HepG2 (cell line): Measurements from ENCODE around the gene NDE1. TPM values are rescaled to one million over a fixed set of nuclear protein-coding genes. Genes with fewer than 3 reads are reported as not detected.

ENCODE experiments used
- ATAC-seq: fragments of 200-7000 bp; cut with Tn5 transposase; 3 replicates; pipeline ENCODE4 v1.9.1; 2020; ENCODE audit warnings: mild to moderate bottlenecking, moderate library complexity
- BruUV-seq: library from RNA; stranded (reverse); fragments of 400-500 nt; replicated peaks from 2 replicates; lab custom pipeline; 2021; lab: Mats Ljungman, UMichigan
- CTCF ChIA-PET: fragments of 300-600 bp; formaldehyde crosslinking; extraction: SDS; loops from one replicate; lab custom pipeline; 2021; ENCODE audit warnings: low total read pairs, inconsistent platforms, low intra/inter-chr PET ratio; lab: Yijun Ruan, JAX
- POLR2A ChIA-PET: fragments of 350-600 bp; sonication (Branson Sonifier 250); formaldehyde crosslinking; loops from one replicate; lab custom pipeline; 2020; ENCODE audit warnings: antibody characterized with exemption, inconsistent platforms; lab: Yijun Ruan, JAX
- DNase-seq: peaks from one replicate; pipeline ENCODE4 v3.0.0-alpha.2; 2015; ENCODE audit warnings: low spot score
- FAIRE-seq: peaks from 3 replicates; lab custom pipeline; 2011; peaks lifted over from hg19 to GRCh38; lab: Jason Lieb, UNC
- H2AFZ ChIP-seq: one replicate; pipeline ENCODE4 v1.6.1; 2011; ENCODE audit warnings: low read length, inconsistent platforms
- H3K27ac ChIP-seq: fragments of 300-600 bp; 3 replicates; pipeline ENCODE4 v1.8.0; 2011; ENCODE audit warnings: mixed run types, mild to moderate bottlenecking, mixed read lengths, low read length, inconsistent platforms; ENCODE audit not compliant: insufficient read depth; ENCODE audit errors: extremely low read length
- H3K27me3 ChIP-seq, 2 experiments: fragments of 200-600 bp in 1 of 2; 2 replicates in 1 of 2; 3 replicates in 1 of 2; pipeline versions ENCODE4 v1.6.0 to v1.8.0; 2011; ENCODE audit warnings: low read length in 2 of 2, mild to moderate bottlenecking in 2 of 2, moderate library complexity in 2 of 2, inconsistent platforms in 1 of 2; ENCODE audit not compliant: insufficient read depth in 2 of 2, control insufficient read depth in 1 of 2
- H3K36me3 ChIP-seq, 2 experiments: fragments of 200-600 bp in 1 of 2; replicated peaks in 1 of 2; 2 replicates in 1 of 2; 3 replicates in 1 of 2; pipeline versions ENCODE4 v1.5.1 to v1.8.0; 2011; ENCODE audit warnings: low read length in 2 of 2, inconsistent platforms in 1 of 2; ENCODE audit not compliant: insufficient read depth in 2 of 2, control insufficient read depth in 1 of 2
- H3K4me1 ChIP-seq: 2 replicates; pipeline ENCODE4 v1.5.1; 2012; ENCODE audit warnings: low read length, inconsistent platforms; ENCODE audit not compliant: insufficient read depth
- H3K4me2 ChIP-seq: 2 replicates; pipeline ENCODE4 v1.6.0; 2011; ENCODE audit warnings: low read depth, low read length, inconsistent platforms
- H3K4me3 ChIP-seq, 3 experiments: fragments of 200-600 bp in 1 of 3; sonication (generic), shearing (Covaris generic) in 1 of 3; replicated peaks in 1 of 3; 2 replicates each; pipeline ENCODE4 v1.5.1; 2011 to 2016; ENCODE audit warnings: low read length in 3 of 3, inconsistent platforms in 2 of 3, low read depth in 2 of 3, mild to moderate bottlenecking in 2 of 3, control low read depth in 1 of 3, mixed read lengths in 1 of 3; ENCODE audit not compliant: insufficient read depth in 1 of 3
- H3K79me2 ChIP-seq: one replicate; pipeline ENCODE4 v1.6.1; 2011; ENCODE audit warnings: low read length, inconsistent platforms; ENCODE audit not compliant: insufficient read depth
- H3K9ac ChIP-seq: 2 replicates; pipeline ENCODE4 v1.6.0; 2011; ENCODE audit warnings: mild to moderate bottlenecking, low read depth, low read length, inconsistent platforms; ENCODE audit not compliant: insufficient read depth
- H3K9me3 ChIP-seq: 2 replicates; pipeline ENCODE4 v1.5.1; 2012; ENCODE audit warnings: mild to moderate bottlenecking, low read length
- H4K20me1 ChIP-seq: 2 replicates; pipeline ENCODE4 v1.6.0; 2011; ENCODE audit warnings: inconsistent platforms, mild to moderate bottlenecking, low read length, moderate library complexity; ENCODE audit not compliant: insufficient read depth
- CEBPB ChIP-seq: IDR thresholded peaks from 2 replicates; pipeline ENCODE4 v1.6.1; 2011; ENCODE audit warnings: low read depth, low read length, improper control_type of control experiment, borderline replicate concordance
- HES4 ChIP-seq: sonication (generic); formaldehyde crosslinking; IDR thresholded peaks from 2 replicates; pipeline ENCODE4 v1.9.0; 2021; ENCODE audit warnings: mild to moderate bottlenecking, missing genetic modification reagents, borderline replicate concordance
- JDP2 ChIP-seq: sonication (generic); formaldehyde crosslinking; IDR thresholded peaks from 2 replicates; pipeline ENCODE4 v1.8.1; 2022; ENCODE audit warnings: missing genetic modification reagents, borderline replicate concordance
- MAFK ChIP-seq, 2 experiments: IDR thresholded peaks in 1 of 2; conservative IDR thresholded peaks in 1 of 2; 2 replicates each; pipeline ENCODE4 v1.6.1; 2011; ENCODE audit warnings: improper control_type of control experiment in 2 of 2, low read length in 2 of 2
- NFATC3 ChIP-seq: sonication (generic); formaldehyde crosslinking; IDR thresholded peaks from 2 replicates; pipeline ENCODE4 v1.5.1; 2020; ENCODE audit warnings: mild to moderate bottlenecking, missing genetic modification reagents
- SMYD3 ChIP-seq: sonication (generic); formaldehyde crosslinking; IDR thresholded peaks from 2 replicates; pipeline ENCODE4 v1.8.1; 2023; ENCODE audit warnings: mild to moderate bottlenecking, missing genetic modification reagents
- TFDP2 ChIP-seq: sonication (generic); formaldehyde crosslinking; IDR thresholded peaks from 2 replicates; pipeline ENCODE4 v1.4.0; 2020; ENCODE audit warnings: missing genetic modification reagents
- ZBTB37 ChIP-seq: sonication (generic); formaldehyde crosslinking; IDR thresholded peaks from 2 replicates; pipeline ENCODE4 v1.4.0; 2020; ENCODE audit warnings: mild to moderate bottlenecking, missing genetic modification reagents
- ZFP1 ChIP-seq: IDR thresholded peaks from 2 replicates; pipeline ENCODE4 v1.6.1; 2016
- ZKSCAN8 ChIP-seq: IDR thresholded peaks from 2 replicates; pipeline ENCODE4 v1.6.1; 2016; ENCODE audit warnings: borderline replicate concordance, missing genetic modification reagents, missing compliant biosample characterization
- ZNF350 ChIP-seq: sonication (generic); formaldehyde crosslinking; IDR thresholded peaks from 2 replicates; pipeline ENCODE4 v1.4.0; 2020; ENCODE audit warnings: mild to moderate bottlenecking, low read depth, missing genetic modification reagents, borderline replicate concordance
- ZNF703 ChIP-seq: sonication (generic); formaldehyde crosslinking; IDR thresholded peaks from 2 replicates; pipeline ENCODE4 v1.5.1; 2020; ENCODE audit warnings: missing genetic modification reagents, mild to moderate bottlenecking, moderate library complexity, borderline replicate concordance
- ZNF800 ChIP-seq: sonication (generic); formaldehyde crosslinking; IDR thresholded peaks from 2 replicates; pipeline ENCODE4 v1.4.0; 2020; ENCODE audit warnings: missing genetic modification reagents
- WGBS: methylation state at CpG from one replicate; pipeline ENCODE4 v1.1.6; 2017; ENCODE audit warnings: low lambda C conversion rate; 5-methylcytosine and 5-hydroxymethylcytosine counted together
- in situ Hi-C: cut with HindIII; loops from 2 replicates; pipeline ENCODE4 v1.10.0; 2017; ENCODE audit warnings: low pct_unique_long_range_greater_than_20kb; ENCODE audit not compliant: extremely low pct_ligation_motif_present
- intact Hi-C: fragments of 100-400 bp; cut with micrococcal nuclease; formaldehyde crosslinking; loops from one replicate; pipeline ENCODE4 v1.10.0; 2022; ENCODE audit not compliant: unreplicated experiment
- polyA plus RNA-seq, 8 experiments: library from polyadenylated mRNA; depleted of rRNA in 3 of 8; stranded (reverse) in 7 of 8; unstranded in 1 of 8; fragments of >200 nt; fragmentation: Illumina TruSeq in 4 of 8; extraction: Trizol in 4 of 8; gene quantifications; 2 replicates each; pipeline versions ENCODE4 v1.2.1 to v1.2.3, GENCODE V29; 2011 to 2016; ENCODE audit warnings: low read depth in 4 of 8, missing spikeins in 1 of 8, mixed read lengths in 1 of 8; ENCODE audit not compliant: insufficient read depth in 1 of 8
- total RNA-seq, 5 experiments: library from RNA; depleted of rRNA; stranded (reverse); fragments of >200 nt; fragmentation: Illumina TruSeq; extraction: Trizol; gene quantifications; 2 replicates each; pipeline ENCODE4 v1.2.3, GENCODE V29; 2016; ENCODE audit warnings: low read depth in 1 of 5

NDE1 gene
- total and polyA plus RNA-seq, 2 of the 13 experiments (the other 11 are each of a cell fraction or from before 2014, with no cell fraction given) = 40.9 to 72.5 TPM

- Histone ChIP-seq H3K4me3 (no peak overlapping the region), H3K9me3 (no peaks in the 10 kb centered on the region), H3K27me3 (peaks cover 1 to 8% of the 10 kb centered on the region in 2 experiments; a peak in 4 of 5 replicates), H4K20me1 (no peaks in the 10 kb centered on the region), H3K4me2 (no peak overlapping the region), H3K79me2 (no peaks in the 10 kb centered on the region), H3K27ac (no peak overlapping the region), H3K9ac (no peak overlapping the region), H3K4me1 (peaks cover 16% of the 10 kb centered on the region), H3K36me3 (no peaks in the 10 kb centered on the region), H2AFZ (no peak overlapping the region)
- CTCF ChIA-PET = no interaction called here
- intact Hi-C loops (no loop called here), in situ Hi-C loops (no loop called here)
- no TSS peak for BruUV-seq
- DNase-seq = no peak
- peak; percentile 21; the same call in 2 of the 3 replicates for ATAC-seq
- TF ChIP-seq ZBTB37 (CRISPR knock-in tag) (no peak), HES4 (CRISPR knock-in tag) (0 out of 2 replicates have a peak, but pooled peaks have one; percentile 29), ZKSCAN8 (CRISPR knock-in tag) (peak; percentile 76; the same call in 1 of the 2 replicates), ZNF703 (CRISPR knock-in tag) (no peak), ZNF350 (CRISPR knock-in tag) (no peak), CEBPB (peak; percentile 62; the same call in 1 of the 2 replicates), SMYD3 (CRISPR knock-in tag) (no peak)
- 4% methylated on average over 1 of the region's 1 CpG for WGBS
- POLR2A ChIA-PET = no interaction called here
- peak; percentile 32 for FAIRE-seq
These were observed 93.6 kb downstream of the NDE1 start for GRCh38 chr16:15743657-15744056.

GRCh38 chr16:15746332-15746731, 96.3 kb downstream of the NDE1 start:
- POLR2A ChIA-PET = no interaction called here
- H3K27ac ChIP-seq = no peak overlapping the region
- H3K4me3 ChIP-seq = no peak overlapping the region
- no peak for ATAC-seq
- 58% methylated on average over 6 of the region's 6 CpGs for WGBS
- H3K4me2 ChIP-seq = no peak overlapping the region
- in situ Hi-C loops (no loop called here), intact Hi-C loops (no loop called here)
- H2AFZ ChIP-seq = no peak overlapping the region
- no TSS peak for BruUV-seq
- no peaks in the 10 kb centered on the region for H3K36me3 ChIP-seq
- H4K20me1 ChIP-seq = no peaks in the 10 kb centered on the region
- CTCF ChIA-PET = no interaction called here
- peaks cover under 1 to 1% of the 10 kb centered on the region in 2 experiments; a peak in 3 of 5 replicates for H3K27me3 ChIP-seq
- DNase-seq = no peak
- no peak overlapping the region for H3K9ac ChIP-seq
- FAIRE-seq = no peak
- peaks cover 16% of the 10 kb centered on the region for H3K4me1 ChIP-seq
- H3K9me3 ChIP-seq = no peaks in the 10 kb centered on the region
- no peaks in the 10 kb centered on the region for H3K79me2 ChIP-seq
- TF ChIP-seq ZFP1 (CRISPR knock-in tag) = no peak
- no peak for TF ChIP-seq TFDP2
- TF ChIP-seq NFATC3 (CRISPR knock-in tag) = no peak
- TF ChIP-seq MAFK (conservative IDR thresholded peaks at IDR 0.05 in 1 of 2, IDR thresholded peaks at IDR 0.05 in 1 of 2; ENCODE audit: low read length in 2 of 2) = no peak
- no peak for TF ChIP-seq ZNF800 (CRISPR knock-in tag)
- no peak for TF ChIP-seq JDP2 (CRISPR knock-in tag)
